GM12878 (cell line): ENCODE results near the gene TECTA. TPM values are rescaled to one million over a fixed set of nuclear protein-coding genes. Genes with fewer than 3 reads are reported as not detected.
"Not testable (repeated sequence)": the region's sequence is repeated elsewhere in the genome, so short reads cannot be mapped to it uniquely, and the experiment has no call there.

Experiments used
- ATAC-seq: fragments of 200-7000 bp; cut with Tn5 transposase; 3 replicates; pipeline ENCODE4 v1.9.1; 2020; ENCODE audit warnings: mild to moderate bottlenecking, moderate library complexity
- BruUV-seq: library from RNA; stranded (reverse); fragments of 400-500 nt; replicated peaks from 2 replicates; lab custom pipeline; 2021; lab: Mats Ljungman, UMichigan
- CTCF ChIA-PET: fragments of 300-600 bp; sonication (Branson Sonifier 250); formaldehyde crosslinking; extraction: SDS; loops from one replicate; lab custom pipeline; 2021; ENCODE audit warnings: inconsistent platforms; lab: Yijun Ruan, JAX
- POLR2A ChIA-PET: fragments of 350-600 bp; formaldehyde crosslinking; extraction: SDS; loops from one replicate; lab custom pipeline; 2021; ENCODE audit warnings: inconsistent platforms; lab: Charles Lee
- RAD21 ChIA-PET: fragments of 300-600 bp; sonication (Branson Sonifier 250); formaldehyde crosslinking; loops from one replicate; lab custom pipeline; 2023; ENCODE audit warnings: antibody characterized with exemption; ENCODE audit not compliant: unreplicated experiment; lab: Charles Lee
- SMC1A ChIA-PET: fragments of 300-600 bp; sonication (Branson Sonifier 250); formaldehyde crosslinking; loops from one replicate; lab custom pipeline; 2023; ENCODE audit not compliant: unreplicated experiment, uncharacterized antibody; lab: Charles Lee
- DNase-seq: peaks from one replicate; pipeline ENCODE4 v3.0.0-alpha.2; 2011; ENCODE audit warnings: low read depth, low spot score
- FAIRE-seq: peaks from 3 replicates; lab custom pipeline; 2011; peaks lifted over from hg19 to GRCh38; lab: Jason Lieb, UNC
- H2AFZ ChIP-seq: 2 replicates; pipeline ENCODE4 v1.6.0; 2011; ENCODE audit warnings: low read depth, low read length, control low read depth; ENCODE audit not compliant: control insufficient read depth
- H3K27ac ChIP-seq: 2 replicates; pipeline ENCODE4 v1.5.1; 2011; ENCODE audit warnings: control low read depth; ENCODE audit not compliant: control insufficient read depth, insufficient read depth
- H3K27me3 ChIP-seq, 2 experiments: replicated peaks in 1 of 2; 2 replicates each; pipeline versions ENCODE4 v1.6.0 to v1.6.1; 2011; ENCODE audit warnings: low read length in 1 of 2; ENCODE audit not compliant: control insufficient read depth in 2 of 2, insufficient read depth in 2 of 2
- H3K36me3 ChIP-seq, 2 experiments: 2 replicates each; pipeline ENCODE4 v1.5.1; 2011; ENCODE audit warnings: low read length in 1 of 2; ENCODE audit not compliant: control insufficient read depth in 2 of 2, insufficient read depth in 2 of 2
- H3K4me1 ChIP-seq: 2 replicates; pipeline ENCODE4 v1.6.1; 2011; ENCODE audit warnings: mild to moderate bottlenecking, low read length, moderate library complexity, mixed read lengths; ENCODE audit not compliant: control insufficient read depth, insufficient read depth
- H3K4me2 ChIP-seq: 2 replicates; pipeline ENCODE4 v1.6.0; 2011; ENCODE audit warnings: control low read depth; ENCODE audit not compliant: control insufficient read depth, insufficient read depth
- H3K4me3 ChIP-seq: fragments of 200-600 bp; sonication (generic); 2 replicates; pipeline ENCODE4 v1.5.1; 2016
- H3K79me2 ChIP-seq: 2 replicates; pipeline ENCODE4 v1.6.0; 2011; ENCODE audit warnings: low read length; ENCODE audit not compliant: control insufficient read depth, insufficient read depth
- H3K9ac ChIP-seq: 2 replicates; pipeline ENCODE4 v1.8.0; 2011; ENCODE audit warnings: low read length, control low read depth, mixed read lengths; ENCODE audit not compliant: control insufficient read depth, insufficient read depth
- H3K9me3 ChIP-seq: replicated peaks from 3 replicates; pipeline ENCODE4 v1.5.1; 2011; ENCODE audit warnings: mild to moderate bottlenecking, low read length; ENCODE audit not compliant: control insufficient read depth, insufficient read depth
- H4K20me1 ChIP-seq: 2 replicates; pipeline ENCODE4 v1.6.0; 2011; ENCODE audit not compliant: control insufficient read depth, insufficient read depth
- SPI1 ChIP-seq: IDR thresholded peaks from 2 replicates; pipeline ENCODE4 v1.6.1; 2011; ENCODE audit warnings: low read depth, mild to moderate bottlenecking, low read length, moderate library complexity, borderline replicate concordance; ENCODE audit not compliant: insufficient read depth
- WGBS: methylation state at CpG from one replicate; pipeline ENCODE4 v1.1.6; 2016; ENCODE audit warnings: low lambda C conversion rate; ENCODE audit not compliant: insufficient replicate concordance, insufficient coverage; ENCODE audit errors: missing lambda C conversion rate; 5-methylcytosine and 5-hydroxymethylcytosine counted together
- in situ Hi-C: fragments of 300-500 bp; cut with MboI; formaldehyde crosslinking; loops from 9 replicates; pipeline ENCODE4 v1.14.3; 2018; ENCODE audit warnings: mixed read lengths
- intact Hi-C: fragments of 100-400 bp; cut with micrococcal nuclease; formaldehyde crosslinking; loops from one replicate; pipeline ENCODE4 v1.14.2; 2022; ENCODE audit not compliant: unreplicated experiment
- polyA plus RNA-seq, 11 experiments: library from polyadenylated mRNA; depleted of rRNA in 4 of 11; unstranded in 6 of 11; stranded (reverse) in 5 of 11; fragments of >200 nt; fragmentation: Nextera tagmentation in 4 of 11; fragmentation: Illumina TruSeq in 1 of 11; extraction: Ambion mirVana in 4 of 11; extraction: Trizol in 1 of 11; gene quantifications; 1 replicate in 1 of 11; 2 replicates in 10 of 11; pipeline versions ENCODE4 v1.2.1 to v1.2.3, GENCODE V29; 2011 to 2016; ENCODE audit warnings: inconsistent platforms in 2 of 11, missing spikeins in 2 of 11, low read depth in 1 of 11
- total RNA-seq, 4 experiments: library from RNA; depleted of rRNA in 3 of 4; stranded (reverse); fragments of >200 nt in 3 of 4; fragmentation: Illumina TruSeq in 1 of 4; extraction: Trizol in 1 of 4; gene quantifications; 2 replicates each; pipeline versions ENCODE4 v1.2.1 to v1.2.3, GENCODE V29; 2013 to 2021
- TF ChIP-seq, protein P1 (sequence below): fragments of 450-650 bp; IDR thresholded peaks from 2 replicates; pipeline ENCODE4 v1.6.1; 2017; ENCODE audit warnings: mild to moderate bottlenecking, low read depth, inconsistent platforms; ENCODE audit not compliant: poor library complexity, severe bottlenecking

The TECTA gene
- total and polyA plus RNA-seq, 10 of the 15 experiments (the other 5 are each of a cell fraction or from before 2014, with no cell fraction given): under 0.01 to 0.14 (median 0.05) TPM; not detected in 1

DNA sequence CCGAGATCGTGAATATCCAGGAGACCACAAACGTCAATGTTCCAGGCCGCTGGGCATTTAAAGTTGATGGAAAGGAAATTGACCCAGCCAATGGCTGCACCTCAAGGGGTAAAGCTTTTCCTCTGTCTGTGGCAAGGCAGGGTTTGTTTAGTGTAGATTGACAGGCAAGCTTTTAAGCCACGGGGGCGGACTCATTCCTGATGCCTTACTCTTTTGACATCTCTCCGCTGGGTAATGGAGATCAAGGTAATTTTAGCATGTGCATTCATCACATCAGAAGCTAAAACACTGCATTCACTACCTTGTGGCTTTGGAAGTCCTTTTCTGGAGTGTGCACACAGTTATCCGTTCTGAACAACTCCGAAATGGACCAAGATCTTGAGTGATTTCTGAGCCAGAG lies 12.6 kb downstream of the TECTA start:
- intact Hi-C loops: loop anchor here (2.0 to 10.0 kb wide), 3 partner anchors 81 to 601 kb away; partner anchors contain the start of gene GRIK4

DNA sequence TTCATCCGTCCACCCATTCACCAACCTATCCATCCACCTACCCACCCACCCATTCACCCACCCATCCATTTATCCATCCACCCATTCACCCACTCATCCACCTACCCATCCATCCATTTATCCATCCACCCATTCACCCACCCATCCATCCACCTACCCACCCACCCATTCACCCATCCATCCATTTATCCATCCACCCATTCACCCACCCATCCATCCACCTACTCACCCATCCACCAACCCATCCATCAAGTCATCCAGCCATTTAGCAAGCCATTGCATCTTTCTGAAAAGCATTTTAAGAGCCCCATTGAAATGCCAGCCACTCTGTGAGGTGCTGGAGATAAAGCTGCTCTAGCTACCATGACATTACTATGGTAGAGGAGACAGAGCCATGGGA lies 14.0 kb downstream of the TECTA start:
- H3K4me3 ChIP-seq, H4K20me1 ChIP-seq, H3K9ac ChIP-seq, DNase-seq, H3K4me1 ChIP-seq, FAIRE-seq, H3K9me3 ChIP-seq, H3K36me3 ChIP-seq, POLR2A ChIA-PET, H3K27ac ChIP-seq, H3K4me2 ChIP-seq, BruUV-seq, H2AFZ ChIP-seq, H3K79me2 ChIP-seq, ATAC-seq, in situ Hi-C loops: not testable (repeated sequence)
- ChIA-PET RAD21 (interaction anchor here (1.0 kb wide), 1 partner anchor 203 kb away, joined by 3 read pairs; no protein-coding TSS in a partner anchor), CTCF (interaction anchor here (0.9 kb wide), 1 partner anchor 161 kb away, joined by 3 read pairs; no protein-coding TSS in a partner anchor), SMC1A (interaction anchor here (0.9 to 1.8 kb wide), 4 partner anchors 13 to 78 kb away, joined by 3 to 5 read pairs (median 4); no protein-coding TSS in a partner anchor)
- H3K27me3 ChIP-seq: peaks cover 0 to 12% of the 10 kb centered on the region in 2 experiments; a peak in 3 of 4 replicates
- intact Hi-C loops: loop anchor here (10.0 kb wide), 1 partner anchor 310 kb away; no protein-coding TSS in a partner anchor
- no CpG with 5 or more reads among the region's 1 CpG for whole genome bisulfite sequencing

More for the DNA sequence above, 12.6 kb downstream of the TECTA start:
- Histone ChIP-seq H3K4me1 (no peaks in the 10 kb centered on the region), H4K20me1 (no peaks in the 10 kb centered on the region), H3K27me3 (peaks cover 0 to 12% of the 10 kb centered on the region in 2 experiments; a peak in 3 of 4 replicates), H2AFZ (no peak overlapping the region), H3K9ac (no peak overlapping the region), H3K27ac (no peak overlapping the region), H3K9me3 (no peaks in the 10 kb centered on the region), H3K4me3 (no peak overlapping the region), H3K79me2 (no peaks in the 10 kb centered on the region), H3K4me2 (no peak overlapping the region), H3K36me3 (no peaks in the 10 kb centered on the region)
- in situ Hi-C loops: no loop called here
- ChIA-PET CTCF (interaction anchor here (0.6 to 1.4 kb wide), 6 partner anchors 78 to 605 kb away, joined by 3 to 4 read pairs (median 4); no protein-coding TSS in a partner anchor), RAD21 (interaction anchor here (1.0 to 1.2 kb wide), 2 partner anchors 11 to 183 kb away, joined by 3 read pairs; no protein-coding TSS in a partner anchor), SMC1A (no interaction called here), POLR2A (no interaction called here)
- TF ChIP-seq SPI1: no peak
- TF ChIP-seq, protein P1, sequence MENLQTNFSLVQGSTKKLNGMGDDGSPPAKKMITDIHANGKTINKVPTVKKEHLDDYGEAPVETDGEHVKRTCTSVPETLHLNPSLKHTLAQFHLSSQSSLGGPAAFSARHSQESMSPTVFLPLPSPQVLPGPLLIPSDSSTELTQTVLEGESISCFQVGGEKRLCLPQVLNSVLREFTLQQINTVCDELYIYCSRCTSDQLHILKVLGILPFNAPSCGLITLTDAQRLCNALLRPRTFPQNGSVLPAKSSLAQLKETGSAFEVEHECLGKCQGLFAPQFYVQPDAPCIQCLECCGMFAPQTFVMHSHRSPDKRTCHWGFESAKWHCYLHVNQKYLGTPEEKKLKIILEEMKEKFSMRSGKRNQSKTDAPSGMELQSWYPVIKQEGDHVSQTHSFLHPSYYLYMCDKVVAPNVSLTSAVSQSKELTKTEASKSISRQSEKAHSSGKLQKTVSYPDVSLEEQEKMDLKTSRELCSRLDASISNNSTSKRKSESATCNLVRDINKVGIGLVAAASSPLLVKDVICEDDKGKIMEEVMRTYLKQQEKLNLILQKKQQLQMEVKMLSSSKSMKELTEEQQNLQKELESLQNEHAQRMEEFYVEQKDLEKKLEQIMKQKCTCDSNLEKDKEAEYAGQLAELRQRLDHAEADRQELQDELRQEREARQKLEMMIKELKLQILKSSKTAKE: no peak
- FAIRE-seq (no peak), ATAC-seq (no peak), DNase-seq (no peak)
- 15% methylated on average over 9 of the region's 9 CpGs for WGBS
- BruUV-seq: no TSS peak
